Aorta (tissue), 5 donors: ENCODE results near the gene RBM20. TPM values are rescaled to one million over a fixed set of nuclear protein-coding genes. Genes with fewer than 3 reads are reported as not detected.
A peak's percentile ranks its signal among the peaks of the same experiment; 100 is the strongest.

Experiments used
- ATAC-seq: fragments of 200-7000 bp; cut with Tn5 transposase; one replicate; pipeline ENCODE4 v1.9.1; 2022; ENCODE audit warnings: moderate library complexity; ENCODE audit not compliant: low FRiP score
- DNase-seq, 2 donors: peaks; one replicate each; pipeline ENCODE4 v3.0.0-alpha.2; 2020
- H3K27ac ChIP-seq, 2 donors: one replicate each; pipeline ENCODE4 v1.5.1; 2013; ENCODE audit warnings: low read length in 2 of 2, mild to moderate bottlenecking in 2 of 2, moderate library complexity in 2 of 2, control low read depth in 1 of 2, inconsistent platforms in 1 of 2, low read depth in 1 of 2
- H3K27me3 ChIP-seq, 2 donors: one replicate each; pipeline ENCODE4 v1.6.1; 2013; ENCODE audit warnings: control low read depth in 1 of 2, low read length in 1 of 2, mild to moderate bottlenecking in 1 of 2, moderate library complexity in 1 of 2; ENCODE audit not compliant: insufficient read depth in 2 of 2, control insufficient read depth in 1 of 2
- H3K36me3 ChIP-seq, 2 donors: one replicate each; pipeline ENCODE4 v1.6.1; 2013; ENCODE audit warnings: control low read depth in 1 of 2, low read length in 1 of 2, mild to moderate bottlenecking in 1 of 2; ENCODE audit not compliant: insufficient read depth in 2 of 2, control insufficient read depth in 1 of 2
- H3K4me1 ChIP-seq, 2 donors: one replicate each; pipeline ENCODE4 v1.6.1; 2013; ENCODE audit warnings: low read length in 2 of 2, control low read depth in 1 of 2, mild to moderate bottlenecking in 1 of 2, moderate library complexity in 1 of 2; ENCODE audit not compliant: insufficient read depth in 2 of 2, control insufficient read depth in 1 of 2
- H3K4me3 ChIP-seq, 2 donors: one replicate each; pipeline ENCODE4 v1.5.1; 2013; ENCODE audit warnings: low read length in 2 of 2, control low read depth in 1 of 2, mild to moderate bottlenecking in 1 of 2
- H3K9me3 ChIP-seq: one replicate; pipeline ENCODE4 v1.6.1; 2013; ENCODE audit warnings: mild to moderate bottlenecking, low read length; ENCODE audit not compliant: control insufficient read depth
- WGBS, 2 donors: extraction: QIAGEN DNeasy Blood & Tissue Kit; methylation state at CpG; one replicate each; pipeline ENCODE4 v1.1.7; 2013; 5-methylcytosine and 5-hydroxymethylcytosine counted together
- intact Hi-C, 2 donors: fragments of 100-400 bp; cut with DNase I; formaldehyde crosslinking; loops; one replicate each; pipeline versions ENCODE4 v1.14.2 to v1.15.0; 2022
- polyA plus RNA-seq, 2 donors: library from polyadenylated mRNA; stranded (reverse); fragments of 200-250 nt; gene quantifications; one replicate each; pipeline ENCODE4 v1.2.3, GENCODE V29; 2013
- total RNA-seq, 2 donors: library from RNA; stranded (reverse); fragmentation: NEBNext Ultra II Directional; extraction: Animal tissue kit (Norgen Biotek cat#: 25700); gene quantifications; one replicate each; pipeline ENCODE4 v1.2.1, GENCODE V29; 2021
- donor health status: healthy with polysubstance abuse.
- donor health status: Bipolar disorder and iron deficiency.
- donor health status: DM: no; HTN: no; CAD: no.
- donor health status: DM: no; HTN: no; CAD: no.
- donor health status: DM: yes; HTN: yes; CAD: no.

Gene RBM20
- total and polyA plus RNA-seq, 4 donors = 2.9 to 11.2 (median 8.0) TPM

- no peaks in the 10 kb centered on the region for H3K27me3 ChIP-seq
- no peak for DNase-seq
- no peak overlapping the region for H3K4me3 ChIP-seq
- H3K4me1 ChIP-seq = peaks cover under 1 to 5% of the 10 kb centered on the region in 2 donors
- no peak for ATAC-seq
- intact Hi-C loops = no loop called here
- no peaks in the 10 kb centered on the region for H3K36me3 ChIP-seq
- peak overlapping the region in 1 of 2 donors; percentile 12 for H3K27ac ChIP-seq
- 10 to 14% methylated on average over 1 of the region's 1 CpG for WGBS, 2 donors
- no peaks in the 10 kb centered on the region for H3K9me3 ChIP-seq
These were observed 171.3 kb downstream of the RBM20 start for GRCh38 chr10:110815354-110816004.

DNA sequence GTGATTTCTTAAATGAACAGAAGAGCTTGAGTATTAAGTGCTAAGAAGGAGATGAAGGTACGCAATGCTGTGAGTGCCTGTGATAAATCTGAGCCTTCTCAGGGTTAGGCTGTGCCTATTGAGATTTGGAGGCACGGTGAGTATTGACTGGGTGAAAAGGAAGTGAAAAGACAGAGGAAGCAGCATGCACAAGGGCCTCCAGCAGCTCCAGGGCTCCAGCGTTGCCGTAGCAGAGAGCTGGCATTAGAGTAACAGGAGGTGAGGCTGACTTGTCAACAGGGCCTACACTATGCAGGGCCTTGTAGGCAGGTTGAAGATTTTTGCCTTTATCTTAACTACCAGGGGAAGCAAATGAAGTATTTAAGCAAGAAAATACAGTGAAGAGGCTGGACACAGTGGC is 173.5 kb downstream of the RBM20 start:
- intact Hi-C loops = loop anchor here in 1 of 2 donors (2.0 kb wide), 1 partner anchor 17 kb away; no protein-coding TSS in a partner anchor
- no peaks in the 10 kb centered on the region for H3K27me3 ChIP-seq
- no peak overlapping the region for H3K4me3 ChIP-seq
- no peaks in the 10 kb centered on the region for H3K36me3 ChIP-seq
- H3K4me1 ChIP-seq = peaks cover 7 to 12% of the 10 kb centered on the region in 2 donors
- no peaks in the 10 kb centered on the region for H3K9me3 ChIP-seq
- no peak for DNase-seq
- H3K27ac ChIP-seq = peak overlapping the region in 1 of 2 donors; percentile 75
- ATAC-seq = no peak
- 70 to 71% methylated on average over 4 of the region's 4 CpGs for WGBS, 2 donors

- ATAC-seq (no peak), DNase-seq (peak in 1 of 2 donors; percentile 75)
- Histone ChIP-seq H3K27ac (peak overlapping the region; percentile 65 to 87), H3K4me1 (peaks cover 10 to 16% of the 10 kb centered on the region in 2 donors), H3K27me3 (no peaks in the 10 kb centered on the region), H3K9me3 (no peaks in the 10 kb centered on the region), H3K4me3 (no peak overlapping the region), H3K36me3 (no peaks in the 10 kb centered on the region)
- WGBS, 2 donors = 72 to 73% methylated on average over 8 of the region's 8 CpGs
- intact Hi-C loops = loop anchor here in 1 of 2 donors (2.0 kb wide), 1 partner anchor 16 kb away; no protein-coding TSS in a partner anchor
These were observed 174.4 kb downstream of the RBM20 start for GRCh38 chr10:110818311-110819256.

- Histone ChIP-seq H3K27ac (peak overlapping the region; percentile 85 to 93), H3K4me1 (peaks cover 10 to 16% of the 10 kb centered on the region in 2 donors), H3K27me3 (no peaks in the 10 kb centered on the region), H3K9me3 (no peaks in the 10 kb centered on the region), H3K4me3 (no peak overlapping the region), H3K36me3 (peaks cover 0 to 2% of the 10 kb centered on the region in 2 donors)
- DNase-seq (peak; percentile 70 to 81), ATAC-seq (peak; percentile 76)
- intact Hi-C loops = loop anchor here (2.0 to 5.0 kb wide), 3 partner anchors 46 to 58 kb away; partner anchors contain the start of gene PDCD4 (in 2 of the 2)
- WGBS, 2 donors = 1 to 5% methylated on average over 8 of the region's 8 CpGs
These were observed 176.2 kb downstream of the RBM20 start for GRCh38 chr10:110820321-110820814.

GRCh38 chr10:110821508-110821907 is 177.4 kb downstream of the RBM20 start:
- no peaks in the 10 kb centered on the region for H3K9me3 ChIP-seq
- DNase-seq (peak in 1 of 2 donors; percentile 72), ATAC-seq (peak; percentile 84)
- H3K4me1 ChIP-seq = peaks cover 10 to 16% of the 10 kb centered on the region in 2 donors
- H3K27ac ChIP-seq = peak overlapping the region; percentile 85 to 89
- 3 to 10% methylated on average over 7 of the region's 7 CpGs for WGBS, 2 donors
- peaks cover 0 to 2% of the 10 kb centered on the region in 2 donors for H3K36me3 ChIP-seq
- no peak overlapping the region for H3K4me3 ChIP-seq
- no peaks in the 10 kb centered on the region for H3K27me3 ChIP-seq
- intact Hi-C loops = loop anchor here (2.0 to 5.0 kb wide), 3 partner anchors 47 to 59 kb away; partner anchors contain the start of gene PDCD4 (in 2 of the 2)

- intact Hi-C loops = loop anchor here (5.0 kb wide), 2 partner anchors 50 to 60 kb away; partner anchors contain the start of gene PDCD4 (in 2 of the 2)
- 5 to 6% methylated on average over 4 of the region's 4 CpGs for WGBS, 2 donors
- DNase-seq (no peak), ATAC-seq (peak; percentile 24)
- Histone ChIP-seq H3K4me3 (no peak overlapping the region), H3K9me3 (no peaks in the 10 kb centered on the region), H3K27me3 (no peaks in the 10 kb centered on the region), H3K4me1 (peaks cover 10 to 16% of the 10 kb centered on the region in 2 donors), H3K36me3 (peaks cover 0 to 2% of the 10 kb centered on the region in 2 donors), H3K27ac (peak overlapping the region; percentile 83 to 85)
These were observed 178.0 kb downstream of the RBM20 start for GRCh38 chr10:110822035-110822711.

DNA sequence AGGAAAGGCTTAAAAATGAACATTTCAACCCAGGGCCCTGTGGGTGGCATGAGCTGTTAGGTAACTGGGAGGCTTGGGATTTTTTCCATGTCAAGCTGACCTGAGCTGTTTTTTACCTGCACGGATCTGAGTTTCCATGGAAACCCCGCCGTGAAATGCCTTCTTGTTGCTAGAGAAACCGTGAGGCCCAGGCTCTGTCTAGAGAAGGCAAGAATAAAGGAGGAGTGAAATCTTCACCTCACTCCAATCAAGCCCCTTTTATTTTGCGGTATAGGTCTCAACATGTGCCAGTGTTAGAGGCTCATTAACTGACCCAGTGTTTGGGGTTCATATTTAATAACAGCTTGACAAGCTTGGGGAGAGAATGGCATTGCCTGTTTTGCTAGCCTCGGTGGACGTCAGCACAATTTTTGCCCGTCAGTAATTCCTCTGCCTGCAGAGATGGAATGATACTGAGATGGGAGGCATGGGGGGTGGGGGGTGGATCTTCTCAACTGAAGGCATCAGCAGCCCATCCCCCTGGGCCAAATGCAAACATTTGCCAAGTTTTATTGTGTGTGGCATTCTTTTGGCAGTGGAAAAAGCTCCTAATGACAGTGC is 178.7 kb downstream of the RBM20 start:
- Histone ChIP-seq H3K27me3 (no peaks in the 10 kb centered on the region), H3K4me1 (peaks cover 10 to 16% of the 10 kb centered on the region in 2 donors), H3K36me3 (peaks cover 0 to 2% of the 10 kb centered on the region in 2 donors), H3K27ac (peak overlapping the region; percentile 83 to 85), H3K9me3 (no peaks in the 10 kb centered on the region), H3K4me3 (no peak overlapping the region)
- ATAC-seq (no peak), DNase-seq (no peak)
- 29 to 36% methylated on average over 8 of the region's 8 CpGs for WGBS, 2 donors
- intact Hi-C loops = loop anchor here (5.0 kb wide), 2 partner anchors 49 to 61 kb away; partner anchors contain the start of gene PDCD4 (in 2 of the 2)
